HepG2 (cell line): ENCODE results near the gene LHFPL2.

Experiments used
- GABPB1 ChIP-seq: IDR thresholded peaks from 2 replicates; pipeline ENCODE4 v1.6.1; 2016; ENCODE audit warnings: mild to moderate bottlenecking, missing genetic modification reagents, moderate library complexity, missing compliant biosample characterization
- MXD4 ChIP-seq: IDR thresholded peaks from 2 replicates; pipeline ENCODE4 v1.6.1; 2016; ENCODE audit warnings: mild to moderate bottlenecking, missing biosample characterization, missing genetic modification reagents
- RXRB ChIP-seq: IDR thresholded peaks from 2 replicates; pipeline ENCODE4 v1.6.1; 2016; ENCODE audit warnings: borderline replicate concordance, missing genetic modification reagents, missing compliant biosample characterization
- ZFP1 ChIP-seq: IDR thresholded peaks from 2 replicates; pipeline ENCODE4 v1.6.1; 2016
- ZFP41 ChIP-seq: sonication (generic); formaldehyde crosslinking; IDR thresholded peaks from 2 replicates; pipeline ENCODE4 v1.4.0; 2020; ENCODE audit warnings: mild to moderate bottlenecking, missing genetic modification reagents, borderline replicate concordance
- ZNF629 ChIP-seq: sonication (generic); formaldehyde crosslinking; conservative IDR thresholded peaks from 2 replicates; pipeline ENCODE4 v1.5.0; 2020; ENCODE audit warnings: missing genetic modification reagents
- ZNF660 ChIP-seq: sonication (generic); formaldehyde crosslinking; IDR thresholded peaks from 2 replicates; pipeline ENCODE4 v1.5.1; 2020; ENCODE audit warnings: mild to moderate bottlenecking, low read depth, missing genetic modification reagents, borderline replicate concordance
- ZNF737 ChIP-seq: sonication (generic); formaldehyde crosslinking; IDR thresholded peaks from 2 replicates; pipeline ENCODE4 v1.5.0; 2020; ENCODE audit warnings: missing genetic modification reagents, mild to moderate bottlenecking, borderline replicate concordance
- ZNF780A ChIP-seq: sonication (generic); formaldehyde crosslinking; IDR thresholded peaks from 2 replicates; pipeline ENCODE4 v1.8.0; 2022; ENCODE audit warnings: mild to moderate bottlenecking, missing genetic modification reagents, moderate library complexity
- TF ChIP-seq, protein P1 (sequence below): IDR thresholded peaks from 2 replicates; pipeline ENCODE4 v1.6.1; 2016; ENCODE audit warnings: low read depth, control low read depth
- TF ChIP-seq, protein P2 (sequence below): sonication (generic); formaldehyde crosslinking; IDR thresholded peaks from 2 replicates; pipeline ENCODE4 v1.5.0; 2020; ENCODE audit warnings: missing genetic modification reagents
- TF ChIP-seq, protein P3 (sequence below): sonication (generic); formaldehyde crosslinking; IDR thresholded peaks from 2 replicates; pipeline ENCODE4 v1.8.0; 2022; ENCODE audit warnings: mild to moderate bottlenecking, missing genetic modification reagents
- TF ChIP-seq, protein P4 (sequence below): sonication (generic); formaldehyde crosslinking; IDR thresholded peaks from 2 replicates; pipeline ENCODE4 v1.5.0; 2020; ENCODE audit warnings: mild to moderate bottlenecking, missing genetic modification reagents, moderate library complexity
- TF ChIP-seq, protein P5 (sequence below): sonication (generic); formaldehyde crosslinking; IDR thresholded peaks from 2 replicates; pipeline ENCODE4 v1.4.0; 2020; ENCODE audit warnings: missing genetic modification reagents

DNA sequence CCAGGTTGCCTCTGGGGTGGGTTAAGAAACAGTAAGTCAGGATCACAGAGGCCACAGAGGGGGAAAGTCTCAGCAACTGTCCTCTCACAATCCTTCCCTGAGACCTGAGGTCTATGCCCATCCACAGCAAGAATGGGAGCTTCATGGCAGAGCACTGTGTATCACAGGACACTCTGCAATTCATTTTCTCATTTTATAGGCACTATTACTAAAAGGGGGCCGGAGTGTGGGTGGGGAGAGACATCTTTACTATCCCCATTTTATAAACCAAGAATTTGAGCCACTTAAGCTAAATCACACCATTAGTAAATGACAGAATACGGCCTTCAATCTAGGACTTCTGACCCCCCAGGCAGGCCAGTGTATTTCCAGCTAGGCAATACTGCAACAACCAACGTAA lies 79.9 kb downstream of the LHFPL2 start:
- no peak for TF ChIP-seq GABPB1 (CRISPR knock-in tag)
- TF ChIP-seq, protein P1, sequence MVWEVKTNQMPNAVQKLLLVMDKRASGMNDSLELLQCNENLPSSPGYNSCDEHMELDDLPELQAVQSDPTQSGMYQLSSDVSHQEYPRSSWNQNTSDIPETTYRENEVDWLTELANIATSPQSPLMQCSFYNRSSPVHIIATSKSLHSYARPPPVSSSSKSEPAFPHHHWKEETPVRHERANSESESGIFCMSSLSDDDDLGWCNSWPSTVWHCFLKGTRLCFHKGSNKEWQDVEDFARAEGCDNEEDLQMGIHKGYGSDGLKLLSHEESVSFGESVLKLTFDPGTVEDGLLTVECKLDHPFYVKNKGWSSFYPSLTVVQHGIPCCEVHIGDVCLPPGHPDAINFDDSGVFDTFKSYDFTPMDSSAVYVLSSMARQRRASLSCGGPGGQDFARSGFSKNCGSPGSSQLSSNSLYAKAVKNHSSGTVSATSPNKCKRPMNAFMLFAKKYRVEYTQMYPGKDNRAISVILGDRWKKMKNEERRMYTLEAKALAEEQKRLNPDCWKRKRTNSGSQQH (CRISPR knock-in tag) = no peak
- TF ChIP-seq, protein P2, sequence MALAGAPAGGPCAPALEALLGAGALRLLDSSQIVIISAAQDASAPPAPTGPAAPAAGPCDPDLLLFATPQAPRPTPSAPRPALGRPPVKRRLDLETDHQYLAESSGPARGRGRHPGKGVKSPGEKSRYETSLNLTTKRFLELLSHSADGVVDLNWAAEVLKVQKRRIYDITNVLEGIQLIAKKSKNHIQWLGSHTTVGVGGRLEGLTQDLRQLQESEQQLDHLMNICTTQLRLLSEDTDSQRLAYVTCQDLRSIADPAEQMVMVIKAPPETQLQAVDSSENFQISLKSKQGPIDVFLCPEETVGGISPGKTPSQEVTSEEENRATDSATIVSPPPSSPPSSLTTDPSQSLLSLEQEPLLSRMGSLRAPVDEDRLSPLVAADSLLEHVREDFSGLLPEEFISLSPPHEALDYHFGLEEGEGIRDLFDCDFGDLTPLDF = no peak
- no peak for TF ChIP-seq ZNF660 (CRISPR knock-in tag)
- TF ChIP-seq ZFP41 (CRISPR knock-in tag) = no peak
- TF ChIP-seq RXRB = no peak
- no peak for TF ChIP-seq ZNF629 (CRISPR knock-in tag)
- TF ChIP-seq MXD4 (CRISPR knock-in tag) = no peak
- TF ChIP-seq, protein P3, sequence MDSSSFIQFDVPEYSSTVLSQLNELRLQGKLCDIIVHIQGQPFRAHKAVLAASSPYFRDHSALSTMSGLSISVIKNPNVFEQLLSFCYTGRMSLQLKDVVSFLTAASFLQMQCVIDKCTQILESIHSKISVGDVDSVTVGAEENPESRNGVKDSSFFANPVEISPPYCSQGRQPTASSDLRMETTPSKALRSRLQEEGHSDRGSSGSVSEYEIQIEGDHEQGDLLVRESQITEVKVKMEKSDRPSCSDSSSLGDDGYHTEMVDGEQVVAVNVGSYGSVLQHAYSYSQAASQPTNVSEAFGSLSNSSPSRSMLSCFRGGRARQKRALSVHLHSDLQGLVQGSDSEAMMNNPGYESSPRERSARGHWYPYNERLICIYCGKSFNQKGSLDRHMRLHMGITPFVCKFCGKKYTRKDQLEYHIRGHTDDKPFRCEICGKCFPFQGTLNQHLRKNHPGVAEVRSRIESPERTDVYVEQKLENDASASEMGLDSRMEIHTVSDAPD (CRISPR knock-in tag) = no peak
- no peak for TF ChIP-seq ZNF780A (CRISPR knock-in tag)
- TF ChIP-seq, protein P4, sequence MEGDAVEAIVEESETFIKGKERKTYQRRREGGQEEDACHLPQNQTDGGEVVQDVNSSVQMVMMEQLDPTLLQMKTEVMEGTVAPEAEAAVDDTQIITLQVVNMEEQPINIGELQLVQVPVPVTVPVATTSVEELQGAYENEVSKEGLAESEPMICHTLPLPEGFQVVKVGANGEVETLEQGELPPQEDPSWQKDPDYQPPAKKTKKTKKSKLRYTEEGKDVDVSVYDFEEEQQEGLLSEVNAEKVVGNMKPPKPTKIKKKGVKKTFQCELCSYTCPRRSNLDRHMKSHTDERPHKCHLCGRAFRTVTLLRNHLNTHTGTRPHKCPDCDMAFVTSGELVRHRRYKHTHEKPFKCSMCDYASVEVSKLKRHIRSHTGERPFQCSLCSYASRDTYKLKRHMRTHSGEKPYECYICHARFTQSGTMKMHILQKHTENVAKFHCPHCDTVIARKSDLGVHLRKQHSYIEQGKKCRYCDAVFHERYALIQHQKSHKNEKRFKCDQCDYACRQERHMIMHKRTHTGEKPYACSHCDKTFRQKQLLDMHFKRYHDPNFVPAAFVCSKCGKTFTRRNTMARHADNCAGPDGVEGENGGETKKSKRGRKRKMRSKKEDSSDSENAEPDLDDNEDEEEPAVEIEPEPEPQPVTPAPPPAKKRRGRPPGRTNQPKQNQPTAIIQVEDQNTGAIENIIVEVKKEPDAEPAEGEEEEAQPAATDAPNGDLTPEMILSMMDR (CRISPR knock-in tag) = no peak
- no peak for TF ChIP-seq ZFP1 (CRISPR knock-in tag)
- TF ChIP-seq, protein P5, sequence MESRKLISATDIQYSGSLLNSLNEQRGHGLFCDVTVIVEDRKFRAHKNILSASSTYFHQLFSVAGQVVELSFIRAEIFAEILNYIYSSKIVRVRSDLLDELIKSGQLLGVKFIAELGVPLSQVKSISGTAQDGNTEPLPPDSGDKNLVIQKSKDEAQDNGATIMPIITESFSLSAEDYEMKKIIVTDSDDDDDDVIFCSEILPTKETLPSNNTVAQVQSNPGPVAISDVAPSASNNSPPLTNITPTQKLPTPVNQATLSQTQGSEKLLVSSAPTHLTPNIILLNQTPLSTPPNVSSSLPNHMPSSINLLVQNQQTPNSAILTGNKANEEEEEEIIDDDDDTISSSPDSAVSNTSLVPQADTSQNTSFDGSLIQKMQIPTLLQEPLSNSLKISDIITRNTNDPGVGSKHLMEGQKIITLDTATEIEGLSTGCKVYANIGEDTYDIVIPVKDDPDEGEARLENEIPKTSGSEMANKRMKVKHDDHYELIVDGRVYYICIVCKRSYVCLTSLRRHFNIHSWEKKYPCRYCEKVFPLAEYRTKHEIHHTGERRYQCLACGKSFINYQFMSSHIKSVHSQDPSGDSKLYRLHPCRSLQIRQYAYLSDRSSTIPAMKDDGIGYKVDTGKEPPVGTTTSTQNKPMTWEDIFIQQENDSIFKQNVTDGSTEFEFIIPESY (CRISPR knock-in tag) = no peak
- TF ChIP-seq ZNF737 (CRISPR knock-in tag) = no peak
